Erythroblast (primary cell): ENCODE measurements around the gene C17orf114.

ENCODE experiments used
- DNase-seq, 2 experiments: peaks; one replicate each; lab custom pipeline; 2025; lab: John Stamatoyannopoulos, UW
- GATA1 ChIP-seq: IDR thresholded peaks from 2 replicates; pipeline ENCODE4 v1.6.1; 2011; ENCODE audit warnings: low read depth, mild to moderate bottlenecking, control low read depth, low read length, moderate library complexity
- POLR2A ChIP-seq: IDR thresholded peaks from 2 replicates; pipeline ENCODE4 v1.6.1; 2011; ENCODE audit warnings: mild to moderate bottlenecking, low read length

C17orf114 gene

GRCh38 chr17:4802228-4802627, at the start of gene C17orf114:
Gene C17orf114, minus strand, starts transcription at chr17:4802328.
- DNase-seq = no peak
- no peak for TF ChIP-seq GATA1
- no peak for TF ChIP-seq POLR2A

DNA sequence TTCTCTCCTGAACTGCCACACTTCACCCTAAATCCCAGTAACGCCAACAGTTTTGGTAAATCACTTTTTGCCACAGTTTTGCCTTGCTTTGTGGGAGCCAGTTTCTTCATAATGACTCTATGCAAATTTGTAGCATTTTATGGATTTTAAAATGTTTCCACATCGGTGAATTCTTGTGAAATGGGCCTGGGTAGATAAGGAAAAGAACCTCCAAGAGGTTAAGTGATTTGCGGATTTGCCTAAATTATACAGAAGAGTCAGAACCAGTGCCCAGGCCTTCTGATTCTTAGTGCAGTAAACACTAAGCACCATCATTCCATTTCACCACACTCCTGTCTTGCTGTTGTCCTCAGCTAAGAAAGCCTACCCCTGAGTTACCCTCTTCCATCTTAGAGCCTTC, 49.0 kb upstream of the C17orf114 start:
- no peak for TF ChIP-seq POLR2A
- no peak for TF ChIP-seq GATA1
- DNase-seq = no peak

- TF ChIP-seq GATA1 = no peak
- no peak for TF ChIP-seq POLR2A
Observed at GRCh38 chr17:4850246-4850645, 48.1 kb upstream of the C17orf114 start.

GRCh38 chr17:4849011-4849536, 46.9 kb upstream of the C17orf114 start:
- no peak for TF ChIP-seq GATA1
- TF ChIP-seq POLR2A = no peak

More at GRCh38 chr17:4850246-4850645, 48.1 kb upstream of the C17orf114 start:
- no peak for DNase-seq

GRCh38 chr17:4846635-4847390, 44.7 kb upstream of the C17orf114 start:
- no peak for TF ChIP-seq POLR2A
- TF ChIP-seq GATA1 = no peak
- no peak for DNase-seq

More at GRCh38 chr17:4849011-4849536, 46.9 kb upstream of the C17orf114 start:
- DNase-seq = no peak

GRCh38 chr17:4845118-4845517, 43.0 kb upstream of the C17orf114 start:
- TF ChIP-seq GATA1 = no peak
- no peak for TF ChIP-seq POLR2A
- DNase-seq = peak in 1 of 2 experiments; percentile 22

- no peak for TF ChIP-seq GATA1
- no peak for TF ChIP-seq POLR2A
- no peak for DNase-seq
Observed at GRCh38 chr17:4843321-4844000, 41.3 kb upstream of the C17orf114 start.

DNA sequence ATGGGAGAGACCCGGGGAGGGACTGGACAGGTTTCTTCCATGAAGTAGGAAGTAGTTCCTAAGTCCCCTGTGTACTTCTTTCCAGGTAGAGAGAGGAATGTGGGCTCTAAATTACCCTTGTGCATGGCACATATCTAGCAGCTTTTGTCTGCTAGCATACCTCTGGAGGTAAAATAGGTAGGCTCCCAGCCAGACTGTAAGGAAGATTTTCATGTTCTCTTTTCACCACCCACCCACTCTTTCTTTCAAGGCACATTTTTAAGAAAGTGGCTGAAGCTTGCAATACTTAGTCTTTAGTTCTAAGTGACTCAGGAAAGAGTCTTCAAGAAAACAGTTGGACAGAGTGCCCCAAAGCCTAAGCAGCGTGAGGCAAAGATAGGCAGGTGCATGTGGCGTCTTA, 40.2 kb upstream of the C17orf114 start:
- DNase-seq = no peak
- TF ChIP-seq POLR2A = no peak
- TF ChIP-seq GATA1 = no peak

- no peak for TF ChIP-seq POLR2A
- TF ChIP-seq GATA1 = no peak
- DNase-seq = no peak
Observed at GRCh38 chr17:4840893-4841242, 38.7 kb upstream of the C17orf114 start.

DNA sequence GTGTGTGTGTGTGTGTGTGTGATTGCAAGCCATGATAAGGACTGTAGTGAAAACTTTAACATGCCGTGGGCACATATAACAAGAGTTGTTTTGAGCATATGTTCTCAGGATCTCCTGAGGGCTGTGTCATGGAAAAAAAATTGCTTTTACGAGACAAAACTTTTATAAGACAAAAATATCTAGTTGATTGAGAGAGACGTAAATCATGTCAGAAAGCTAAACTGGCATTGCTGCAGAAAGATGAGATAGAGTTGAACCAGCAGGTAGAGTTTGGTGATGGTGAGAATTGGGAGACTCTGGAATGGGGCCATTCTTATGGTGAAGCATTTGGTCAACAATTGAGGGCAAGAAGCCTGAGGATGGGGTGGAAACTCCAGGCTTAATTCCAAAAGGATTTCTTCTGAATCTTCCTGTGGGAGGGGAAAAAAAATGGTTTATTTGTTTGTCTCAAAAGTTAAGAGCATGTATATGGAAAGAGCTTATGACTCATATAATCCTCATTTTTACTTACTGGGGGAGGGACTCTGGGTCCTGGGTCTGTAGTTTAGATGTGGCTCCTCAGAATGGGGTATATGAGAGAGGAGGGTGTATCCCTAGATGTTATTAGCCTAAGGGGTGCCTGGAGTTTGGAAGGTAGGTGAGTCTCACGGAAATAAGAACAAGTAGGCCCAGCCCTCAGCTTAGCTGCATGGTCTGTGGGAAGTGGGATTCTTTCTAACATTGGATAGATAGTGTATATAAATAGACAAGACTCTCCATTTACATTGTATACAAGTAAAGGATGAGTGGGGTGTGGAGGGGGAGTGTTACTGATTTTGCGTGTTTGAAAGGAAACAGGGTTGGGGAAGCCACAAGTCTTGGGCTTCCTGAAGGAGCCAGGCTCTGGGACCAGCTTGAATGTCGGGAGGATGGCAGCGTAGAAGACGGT, 38.1 kb upstream of the C17orf114 start:
- DNase-seq = no peak
- TF ChIP-seq GATA1 = no peak
- TF ChIP-seq POLR2A = no peak

- DNase-seq = no peak
- TF ChIP-seq POLR2A (no peak), GATA1 (no peak)
Observed at GRCh38 chr17:4839221-4839620, 37.1 kb upstream of the C17orf114 start.

DNA sequence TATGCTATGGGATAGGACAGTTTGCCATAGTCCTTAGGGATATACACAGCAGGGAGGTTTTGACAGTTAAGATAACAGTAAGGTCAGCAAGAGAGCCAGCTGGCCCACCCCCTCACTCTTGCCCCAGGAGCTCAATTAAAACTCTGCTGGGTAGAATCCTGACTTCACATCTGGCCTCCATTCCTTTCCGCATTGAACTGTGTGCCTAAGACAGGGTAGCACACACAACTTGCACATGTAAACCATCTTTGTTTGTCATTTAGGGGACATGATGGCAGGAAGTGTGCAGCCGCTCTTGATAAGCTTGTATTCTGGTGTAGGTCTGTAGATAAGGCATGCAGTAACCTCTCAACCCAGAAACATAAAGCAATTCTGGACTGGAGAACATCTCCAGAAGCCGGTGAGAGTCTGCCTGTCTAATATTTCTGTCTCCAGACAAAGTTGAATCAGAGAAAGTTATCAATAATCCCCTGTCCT, 36.2 kb upstream of the C17orf114 start:
- TF ChIP-seq GATA1 = no peak
- peak; percentile 62 to 83 for DNase-seq

DNA sequence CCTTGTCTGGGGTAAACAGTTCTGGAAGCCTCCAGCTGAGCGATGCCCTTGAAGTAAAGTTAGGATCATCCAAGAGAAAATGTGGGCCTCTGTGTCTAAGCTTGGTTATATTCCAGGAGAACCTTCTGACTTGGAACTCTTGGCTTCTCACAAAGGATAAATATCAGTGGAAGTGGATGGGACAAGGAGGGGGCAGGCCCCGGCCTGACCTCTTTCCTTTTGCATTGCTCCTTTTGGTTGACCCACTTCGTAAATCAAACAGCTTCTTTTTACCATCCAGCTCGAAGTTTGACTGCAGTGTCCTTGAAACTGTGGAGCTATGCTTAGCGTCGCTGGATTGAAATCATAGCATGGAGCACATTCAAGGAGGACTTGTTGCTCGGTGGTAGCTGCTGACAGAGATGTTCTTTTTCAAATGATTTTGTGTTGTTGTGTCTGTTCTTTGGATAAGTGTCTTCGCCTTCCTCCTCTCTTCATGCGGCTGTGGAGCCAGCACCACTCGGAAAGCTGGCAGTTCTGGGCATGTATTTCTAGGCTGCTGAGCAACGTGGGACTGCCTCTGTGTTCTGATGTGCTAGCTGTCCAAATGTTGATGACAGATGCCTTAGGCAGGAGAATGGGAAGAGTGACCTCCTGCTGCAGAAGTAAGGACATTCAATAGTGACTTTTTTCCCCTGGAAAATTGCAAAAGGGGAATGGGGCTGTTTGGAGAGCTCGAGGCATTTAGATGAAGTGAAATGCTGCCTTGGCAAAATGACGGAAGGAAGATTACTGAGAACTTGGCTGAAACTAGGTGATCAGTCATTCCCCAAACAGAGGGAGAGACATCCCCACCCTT, 35.6 kb upstream of the C17orf114 start:
- DNase-seq = no peak

More for the DNA sequence above, 35.6 kb upstream of the C17orf114 start:
- TF ChIP-seq POLR2A = no peak
- no peak for TF ChIP-seq GATA1
